ENCODE results near the gene SYTL2. TPM values are rescaled to one million over a fixed set of nuclear protein-coding genes. Genes with fewer than 3 reads are reported as not detected.

Gene SYTL2
- total and polyA plus RNA-seq, 2 experiments from 2014 or later, result 3.4 to 7.2 TPM

DNA sequence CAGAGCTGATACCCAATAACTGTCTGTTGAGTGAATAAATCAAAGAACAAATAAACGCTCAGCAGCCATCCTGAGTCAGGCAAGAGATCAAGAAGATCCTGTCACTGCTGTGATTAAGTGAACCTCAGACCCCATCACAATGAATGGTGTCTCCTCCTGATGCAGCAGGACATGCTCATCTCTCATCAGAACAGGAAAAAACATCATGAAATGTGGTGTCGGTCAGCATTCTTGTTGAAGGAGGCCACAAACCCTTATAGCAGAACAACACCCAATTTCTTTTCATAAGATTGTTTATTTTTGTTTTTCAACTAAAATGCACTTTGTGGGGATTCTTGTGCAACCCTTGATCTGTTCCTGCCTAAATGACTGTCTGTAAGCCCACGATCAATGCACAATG lies 60.3 kb downstream of the SYTL2 start:
- TF ChIP-seq REST (IDR thresholded peaks at IDR 0.05; ENCODE audit: unreplicated experiment) (no peak), EZH2phosphoT487 (IDR thresholded peaks at IDR 0.05; ENCODE audit: unreplicated experiment) (no peak), POLR2AphosphoS5 (IDR thresholded peaks at IDR 0.05; ENCODE audit: low read depth) (no peak), ZNF114 (CRISPR knock-in tag; IDR thresholded peaks at IDR 0.05) (no peak), STAT1 (IDR thresholded peaks at IDR 0.05; ENCODE audit: unreplicated experiment) (no peak), ZNF331 (CRISPR knock-in tag; IDR thresholded peaks at IDR 0.05; ENCODE audit: low read depth) (no peak), CTCF (conservative IDR thresholded peaks at IDR 0.05; ENCODE audit: low read depth in 2 of 2) (no peak), CREB1 (CRISPR knock-in tag; IDR thresholded peaks at IDR 0.05; ENCODE audit: low read depth) (no peak)
- TF ChIP-seq, protein P1, sequence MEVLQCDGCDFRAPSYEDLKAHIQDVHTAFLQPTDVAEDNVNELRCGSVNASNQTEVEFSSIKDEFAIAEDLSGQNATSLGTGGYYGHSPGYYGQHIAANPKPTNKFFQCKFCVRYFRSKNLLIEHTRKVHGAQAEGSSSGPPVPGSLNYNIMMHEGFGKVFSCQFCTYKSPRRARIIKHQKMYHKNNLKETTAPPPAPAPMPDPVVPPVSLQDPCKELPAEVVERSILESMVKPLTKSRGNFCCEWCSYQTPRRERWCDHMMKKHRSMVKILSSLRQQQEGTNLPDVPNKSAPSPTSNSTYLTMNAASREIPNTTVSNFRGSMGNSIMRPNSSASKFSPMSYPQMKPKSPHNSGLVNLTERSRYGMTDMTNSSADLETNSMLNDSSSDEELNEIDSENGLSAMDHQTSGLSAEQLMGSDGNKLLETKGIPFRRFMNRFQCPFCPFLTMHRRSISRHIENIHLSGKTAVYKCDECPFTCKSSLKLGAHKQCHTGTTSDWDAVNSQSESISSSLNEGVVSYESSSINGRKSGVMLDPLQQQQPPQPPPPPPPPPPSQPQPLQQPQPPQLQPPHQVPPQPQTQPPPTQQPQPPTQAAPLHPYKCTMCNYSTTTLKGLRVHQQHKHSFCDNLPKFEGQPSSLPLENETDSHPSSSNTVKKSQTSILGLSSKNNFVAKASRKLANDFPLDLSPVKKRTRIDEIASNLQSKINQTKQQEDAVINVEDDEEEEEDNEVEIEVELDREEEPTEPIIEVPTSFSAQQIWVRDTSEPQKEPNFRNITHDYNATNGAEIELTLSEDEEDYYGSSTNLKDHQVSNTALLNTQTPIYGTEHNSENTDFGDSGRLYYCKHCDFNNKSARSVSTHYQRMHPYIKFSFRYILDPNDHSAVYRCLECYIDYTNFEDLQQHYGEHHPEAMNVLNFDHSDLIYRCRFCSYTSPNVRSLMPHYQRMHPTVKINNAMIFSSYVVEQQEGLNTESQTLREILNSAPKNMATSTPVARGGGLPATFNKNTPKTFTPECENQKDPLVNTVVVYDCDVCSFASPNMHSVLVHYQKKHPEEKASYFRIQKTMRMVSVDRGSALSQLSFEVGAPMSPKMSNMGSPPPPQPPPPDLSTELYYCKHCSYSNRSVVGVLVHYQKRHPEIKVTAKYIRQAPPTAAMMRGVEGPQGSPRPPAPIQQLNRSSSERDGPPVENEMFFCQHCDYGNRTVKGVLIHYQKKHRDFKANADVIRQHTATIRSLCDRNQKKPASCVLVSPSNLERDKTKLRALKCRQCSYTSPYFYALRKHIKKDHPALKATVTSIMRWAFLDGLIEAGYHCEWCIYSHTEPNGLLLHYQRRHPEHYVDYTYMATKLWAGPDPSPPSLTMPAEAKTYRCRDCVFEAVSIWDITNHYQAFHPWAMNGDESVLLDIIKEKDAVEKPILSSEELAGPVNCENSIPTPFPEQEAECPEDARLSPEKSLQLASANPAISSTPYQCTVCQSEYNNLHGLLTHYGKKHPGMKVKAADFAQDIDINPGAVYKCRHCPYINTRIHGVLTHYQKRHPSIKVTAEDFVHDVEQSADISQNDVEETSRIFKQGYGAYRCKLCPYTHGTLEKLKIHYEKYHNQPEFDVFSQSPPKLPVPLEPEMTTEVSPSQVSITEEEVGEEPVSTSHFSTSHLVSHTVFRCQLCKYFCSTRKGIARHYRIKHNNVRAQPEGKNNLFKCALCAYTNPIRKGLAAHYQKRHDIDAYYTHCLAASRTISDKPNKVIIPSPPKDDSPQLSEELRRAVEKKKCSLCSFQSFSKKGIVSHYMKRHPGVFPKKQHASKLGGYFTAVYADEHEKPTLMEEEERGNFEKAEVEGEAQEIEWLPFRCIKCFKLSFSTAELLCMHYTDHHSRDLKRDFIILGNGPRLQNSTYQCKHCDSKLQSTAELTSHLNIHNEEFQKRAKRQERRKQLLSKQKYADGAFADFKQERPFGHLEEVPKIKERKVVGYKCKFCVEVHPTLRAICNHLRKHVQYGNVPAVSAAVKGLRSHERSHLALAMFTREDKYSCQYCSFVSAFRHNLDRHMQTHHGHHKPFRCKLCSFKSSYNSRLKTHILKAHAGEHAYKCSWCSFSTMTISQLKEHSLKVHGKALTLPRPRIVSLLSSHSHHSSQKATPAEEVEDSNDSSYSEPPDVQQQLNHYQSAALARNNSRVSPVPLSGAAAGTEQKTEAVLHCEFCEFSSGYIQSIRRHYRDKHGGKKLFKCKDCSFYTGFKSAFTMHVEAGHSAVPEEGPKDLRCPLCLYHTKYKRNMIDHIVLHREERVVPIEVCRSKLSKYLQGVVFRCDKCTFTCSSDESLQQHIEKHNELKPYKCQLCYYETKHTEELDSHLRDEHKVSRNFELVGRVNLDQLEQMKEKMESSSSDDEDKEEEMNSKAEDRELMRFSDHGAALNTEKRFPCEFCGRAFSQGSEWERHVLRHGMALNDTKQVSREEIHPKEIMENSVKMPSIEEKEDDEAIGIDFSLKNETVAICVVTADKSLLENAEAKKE (CRISPR knock-in tag; IDR thresholded peaks at IDR 0.05), result no peak
- no peaks in the 10 kb centered on the region for H4K20me1 ChIP-seq (replicated peaks; ENCODE audit: insufficient read depth)
- DNase-seq (ENCODE audit: low spot score), result no peak
- no peaks in the 10 kb centered on the region; the same call in 1 of the 2 replicates for H3K9me2 ChIP-seq (ENCODE audit: insufficient read depth)
- H3K27me3 ChIP-seq (ENCODE audit: insufficient read depth), result no peaks in the 10 kb centered on the region
- no peaks in the 10 kb centered on the region for H3K36me3 ChIP-seq (ENCODE audit: insufficient read depth)
- H3K4me1 Mint-ChIP-seq, result peaks cover 34% of the 10 kb centered on the region
- no peak overlapping the region for H3K4me2 ChIP-seq
- peaks cover 31% of the 10 kb centered on the region for H3K4me1 ChIP-seq (ENCODE audit: insufficient read depth)
- no peak overlapping the region for H3K4me3 Mint-ChIP-seq
- ATAC-seq, result no peak
- H2AFZ ChIP-seq, result no peak overlapping the region
- H3F3A ChIP-seq (replicated peaks; ENCODE audit: low read depth), result no peaks in the 10 kb centered on the region
- no peak overlapping the region for H3K4me3 ChIP-seq
- peaks cover 4% of the 10 kb centered on the region for H3K27me3 Mint-ChIP-seq (ENCODE audit: insufficient read depth, low read depth, poor library complexity)
- H3K27ac ChIP-seq (ENCODE audit: low read depth), result no peak overlapping the region
- H3K27ac Mint-ChIP-seq, result no peak overlapping the region
- H3K79me2 ChIP-seq (replicated peaks; ENCODE audit: insufficient read depth), result no peaks in the 10 kb centered on the region
- H3K36me3 Mint-ChIP-seq (ENCODE audit: low read depth), result no peaks in the 10 kb centered on the region
- H3K9me3 Mint-ChIP-seq, result no peaks in the 10 kb centered on the region

All from GM23338 (cell line).